ENCODE results near the gene PLEKHH1.
A peak's percentile ranks its signal among the peaks of the same experiment; 100 is the strongest.
"Not testable (repeated sequence)": the region's sequence is repeated elsewhere in the genome, so short reads cannot be mapped to it uniquely, and the experiment has no call there.

Gene PLEKHH1

DNA sequence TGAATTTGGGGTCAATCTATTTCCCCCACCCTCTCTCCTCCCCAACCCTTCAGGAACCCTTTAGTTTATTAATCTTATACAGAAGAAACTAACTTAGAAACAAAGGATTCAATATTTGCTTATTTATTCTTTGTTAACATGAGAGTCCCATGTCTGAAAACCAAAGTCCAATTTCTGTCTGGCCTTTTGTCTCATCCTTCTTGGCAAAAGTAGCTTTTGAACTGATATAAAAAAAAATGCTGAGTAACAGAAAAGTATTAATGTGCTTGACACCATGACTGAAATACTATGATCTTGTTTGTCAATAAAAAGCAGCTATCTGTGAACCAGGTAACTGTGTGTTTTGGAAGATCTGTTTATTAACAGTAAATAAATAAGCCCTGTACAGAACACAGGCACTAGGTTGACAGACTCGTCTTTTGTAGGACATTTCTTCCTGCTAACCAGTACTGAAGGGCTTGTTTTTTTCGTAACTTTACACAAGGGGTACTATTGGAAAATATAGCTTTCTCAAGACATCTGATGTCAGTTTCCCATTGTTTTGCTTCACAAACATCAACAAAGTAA is 56.2 kb downstream of the PLEKHH1 start:
- no peak for DNase-seq

DNA sequence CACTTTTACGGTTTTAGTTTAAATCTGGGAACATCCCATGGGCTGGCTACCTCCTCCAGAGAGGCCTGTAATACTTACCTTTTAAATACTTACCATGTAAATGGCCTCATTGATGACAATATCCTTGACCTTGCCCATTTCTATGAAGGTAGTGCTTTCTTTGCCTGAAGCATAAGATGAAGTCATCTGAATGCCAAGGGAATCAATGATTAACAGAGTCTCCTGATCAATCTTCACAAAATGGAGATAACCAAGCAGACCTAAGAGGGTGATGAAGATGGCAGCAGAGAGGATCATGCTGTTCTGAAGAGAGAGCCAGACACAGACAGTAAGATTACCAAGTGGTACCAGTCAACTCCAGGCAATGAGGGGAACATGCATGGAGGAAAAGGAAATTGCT is 60.6 kb downstream of the PLEKHH1 start:
- DNase-seq, result not testable (repeated sequence)

DNA sequence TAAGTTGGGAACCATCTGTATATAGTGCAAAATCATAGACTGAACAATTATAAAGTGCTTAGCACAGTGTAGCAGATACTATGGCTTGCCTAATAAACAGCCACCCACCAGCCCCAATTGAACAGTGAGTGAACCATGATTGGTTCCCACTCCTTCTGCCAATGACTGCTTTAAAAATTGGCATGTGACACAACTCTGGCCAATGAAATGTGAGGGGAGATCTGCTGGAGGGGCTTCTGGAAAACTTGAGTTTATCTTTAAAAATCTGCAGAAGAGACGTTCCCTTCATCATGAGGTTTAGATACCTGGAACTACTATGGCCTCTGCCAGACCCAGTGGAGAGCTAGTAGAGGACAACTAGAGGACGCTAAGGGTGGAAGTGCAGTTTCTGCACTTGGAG is 62.3 kb downstream of the PLEKHH1 start:
- no peak for DNase-seq

DNA sequence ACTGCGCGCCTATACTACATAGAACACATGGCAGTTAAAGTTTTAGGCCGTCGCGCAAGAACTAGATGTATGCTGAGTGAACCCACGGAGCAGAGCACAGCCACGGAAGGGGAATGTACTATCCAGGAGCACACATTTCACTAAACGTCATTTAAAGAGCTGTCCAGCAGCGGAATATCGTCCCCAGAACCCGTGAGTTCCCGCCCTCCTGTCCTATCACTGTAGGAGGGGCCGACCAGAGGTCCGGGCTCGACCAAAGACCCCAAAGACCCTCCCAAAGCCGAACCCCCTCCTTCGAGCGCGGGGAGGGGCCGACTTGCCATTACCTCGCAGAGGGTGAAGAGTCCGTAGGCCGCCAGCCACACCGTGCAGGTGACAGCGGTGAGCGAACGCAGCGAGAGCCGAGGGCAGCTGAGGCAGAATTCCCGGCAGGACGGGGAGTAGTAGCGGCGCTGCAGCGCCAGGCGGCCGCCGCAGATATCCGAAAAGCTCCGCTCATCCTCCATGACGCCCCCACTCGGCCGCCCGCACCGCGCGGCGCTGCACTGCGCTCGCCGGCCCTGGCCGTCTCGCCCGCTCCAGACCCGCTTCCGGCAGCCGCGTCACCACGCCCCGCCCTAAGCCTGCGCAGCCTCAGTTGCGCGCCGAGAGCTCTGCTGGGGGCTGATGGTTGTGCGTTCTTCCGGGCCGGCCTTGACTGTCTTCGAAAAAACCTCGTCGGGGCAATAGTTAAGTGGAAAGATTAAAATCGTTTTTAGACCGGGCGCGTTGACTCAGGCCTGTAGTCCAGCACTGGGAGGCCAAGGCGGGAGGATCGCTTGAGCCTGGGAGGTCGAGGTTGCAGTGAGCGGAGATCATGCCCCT is 66.8 kb downstream of the PLEKHH1 start, which contains the start of gene PIGH:
Gene PIGH (minus strand): TSS at position 571 of the 864 bp plus-strand sequence. CDS start 65 bp downstream, at position 506.
- DNase-seq, result peak; percentile 84

DNA sequence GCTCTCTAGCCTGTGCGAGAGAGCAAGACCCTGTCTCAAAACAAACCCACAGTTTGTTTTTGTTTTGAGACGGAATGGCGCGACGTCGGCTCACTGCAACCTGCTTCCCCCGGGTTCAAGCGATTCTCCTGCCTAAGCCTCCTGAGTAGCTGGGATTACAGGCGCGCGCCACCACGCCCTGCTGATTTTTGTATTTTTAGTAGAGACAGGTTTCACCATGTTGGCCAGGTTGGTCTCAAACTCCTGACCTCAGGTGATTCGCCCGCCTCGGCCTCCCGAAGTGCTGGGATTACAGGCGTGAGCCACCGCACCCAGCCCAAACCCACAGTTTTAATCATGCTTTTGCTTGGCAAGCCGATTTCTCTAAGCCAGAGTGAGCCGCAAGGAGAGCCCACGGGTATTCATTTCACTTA is 67.5 kb downstream of the PLEKHH1 start:
- DNase-seq, result not testable (repeated sequence)

DNA sequence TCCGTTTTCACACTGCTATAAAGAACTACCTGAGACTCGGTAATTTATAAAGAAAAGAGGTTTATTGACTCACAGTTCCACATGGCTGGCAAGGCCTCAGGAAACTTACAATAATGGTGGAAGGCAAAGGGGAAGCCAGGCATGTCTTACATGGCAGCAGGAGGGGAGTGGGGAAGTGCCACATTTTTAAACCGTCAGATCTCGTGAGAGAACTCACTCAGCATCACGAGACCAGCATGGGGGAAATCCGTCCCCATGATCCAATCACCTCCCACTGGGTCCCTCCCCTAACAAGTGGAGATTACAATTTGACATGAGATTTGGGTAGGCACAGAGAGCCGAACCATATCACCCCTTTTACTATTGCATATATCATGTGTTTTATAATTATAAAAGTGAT is 69.0 kb downstream of the PLEKHH1 start:
- no peak for DNase-seq

DNA sequence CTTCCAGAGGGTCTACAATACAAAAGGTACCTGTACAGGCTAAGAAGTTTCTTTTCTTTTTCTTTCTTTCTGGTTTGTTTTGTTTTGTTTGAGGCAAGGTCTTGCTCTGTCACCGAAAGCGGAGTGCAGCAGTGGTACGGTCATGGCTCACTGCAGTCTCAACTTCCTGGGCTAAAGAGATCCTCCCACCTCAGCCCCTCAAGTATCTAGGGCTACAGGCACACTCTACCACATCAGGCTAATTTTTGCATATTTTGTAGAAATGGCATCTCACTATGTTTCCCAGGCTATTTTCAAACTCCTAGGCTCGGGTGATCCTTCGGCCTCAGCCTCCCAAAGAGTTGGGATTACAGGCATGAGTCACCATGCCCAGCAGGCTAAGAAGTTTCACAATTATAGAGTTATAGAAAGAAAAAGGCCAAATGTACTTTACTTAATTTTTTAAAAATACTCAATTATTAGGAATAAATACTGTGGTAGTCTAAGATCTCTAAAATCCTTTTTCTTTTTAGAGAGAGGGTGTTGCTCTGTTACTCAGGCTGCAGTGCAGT is 70.0 kb downstream of the PLEKHH1 start:
- no peak for DNase-seq

DNA sequence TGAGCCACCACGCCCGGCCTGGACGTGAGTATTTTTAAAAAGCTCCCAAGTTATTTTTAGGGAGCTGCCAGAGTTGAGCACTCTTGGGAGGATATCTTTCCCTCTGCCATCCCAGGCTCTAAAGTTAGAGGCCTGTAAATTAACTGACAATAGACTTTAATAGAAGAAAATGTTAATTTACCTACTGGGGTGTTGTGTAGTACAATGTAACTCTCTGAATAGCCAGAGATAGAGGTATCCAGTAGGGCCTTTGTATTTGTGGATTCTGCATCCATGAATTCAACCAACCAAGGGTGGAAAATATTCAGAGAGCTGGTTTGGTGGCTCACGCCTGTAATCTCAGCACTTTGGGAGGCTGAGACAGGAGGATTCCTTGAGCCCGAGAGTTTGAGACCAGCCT is 74.6 kb downstream of the PLEKHH1 start:
- DNase-seq, result no peak

DNA sequence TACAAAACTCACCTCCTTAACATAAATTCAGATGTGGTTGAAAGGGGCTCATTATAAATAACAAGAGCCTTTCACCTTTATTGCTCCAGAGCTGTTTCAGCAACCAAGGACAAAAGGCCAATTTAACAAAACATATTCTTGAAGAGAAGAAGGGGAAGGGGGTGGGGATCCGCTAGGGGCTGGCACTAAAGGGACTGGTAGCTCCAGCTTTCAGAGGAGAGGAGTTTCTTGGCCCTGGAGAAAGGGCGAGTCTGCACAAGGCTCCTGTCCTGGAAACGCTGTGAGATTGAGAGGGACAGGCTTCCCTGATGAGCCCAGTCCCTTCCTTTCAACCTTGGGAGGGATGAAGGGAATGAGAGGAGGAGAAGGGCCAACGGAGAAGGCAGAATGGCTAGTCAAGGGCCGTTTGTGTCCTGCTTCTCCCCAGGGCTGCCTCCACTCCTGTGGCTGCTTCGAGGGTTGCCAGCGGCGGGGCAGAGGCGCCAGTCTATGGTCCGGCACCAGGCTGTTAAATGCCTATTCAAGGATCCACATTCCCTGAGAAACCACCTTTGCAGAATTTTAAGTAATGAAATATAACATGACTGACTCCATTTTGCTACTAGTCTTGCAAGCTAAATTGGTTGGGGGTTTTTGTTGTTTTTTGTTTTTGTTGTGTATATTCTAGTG is 76.7 kb downstream of the PLEKHH1 start:
- no peak for DNase-seq

DNA sequence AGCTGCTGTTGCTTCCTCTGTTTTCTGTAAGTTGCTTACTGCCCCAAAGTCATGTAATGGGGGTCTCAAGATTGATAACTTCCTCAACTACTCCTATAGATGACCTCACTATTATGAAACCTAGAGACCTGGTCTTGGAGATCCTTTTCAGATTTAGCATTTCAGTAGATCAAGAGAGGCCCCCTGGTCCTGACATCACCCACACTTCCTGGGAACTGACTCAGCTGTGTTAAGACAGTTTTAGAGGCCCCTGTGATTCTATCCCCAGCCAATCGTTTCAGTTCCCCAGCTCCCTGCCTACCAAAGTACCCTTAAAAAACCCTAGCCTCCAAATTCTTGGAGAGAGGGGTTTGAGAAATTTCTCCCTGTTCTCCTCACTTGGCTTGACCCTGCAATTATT is 77.4 kb downstream of the PLEKHH1 start:
- DNase-seq, result no peak

DNA sequence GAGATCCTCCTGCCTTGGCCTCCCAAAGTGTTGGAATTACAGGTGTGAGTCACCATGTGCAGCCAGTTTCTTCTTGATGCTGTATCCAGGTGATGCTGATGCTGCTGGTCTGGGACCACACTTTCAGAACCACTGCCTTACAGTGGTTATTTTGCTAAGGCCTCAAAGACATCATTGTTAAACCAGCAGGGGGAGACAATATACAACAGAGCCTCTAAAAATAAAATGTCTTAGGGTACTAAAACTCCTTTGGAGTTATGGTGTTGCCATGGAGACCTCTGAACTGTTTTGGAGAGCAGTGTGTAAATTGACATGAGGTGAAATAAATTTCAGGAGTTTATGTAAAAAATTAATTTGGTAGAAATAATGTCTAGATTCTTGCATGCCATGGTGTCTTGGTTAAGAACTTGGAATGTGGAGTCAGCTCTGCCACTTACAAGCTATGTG is 85.5 kb downstream of the PLEKHH1 start:
- peak; percentile 57 for DNase-seq

DNA sequence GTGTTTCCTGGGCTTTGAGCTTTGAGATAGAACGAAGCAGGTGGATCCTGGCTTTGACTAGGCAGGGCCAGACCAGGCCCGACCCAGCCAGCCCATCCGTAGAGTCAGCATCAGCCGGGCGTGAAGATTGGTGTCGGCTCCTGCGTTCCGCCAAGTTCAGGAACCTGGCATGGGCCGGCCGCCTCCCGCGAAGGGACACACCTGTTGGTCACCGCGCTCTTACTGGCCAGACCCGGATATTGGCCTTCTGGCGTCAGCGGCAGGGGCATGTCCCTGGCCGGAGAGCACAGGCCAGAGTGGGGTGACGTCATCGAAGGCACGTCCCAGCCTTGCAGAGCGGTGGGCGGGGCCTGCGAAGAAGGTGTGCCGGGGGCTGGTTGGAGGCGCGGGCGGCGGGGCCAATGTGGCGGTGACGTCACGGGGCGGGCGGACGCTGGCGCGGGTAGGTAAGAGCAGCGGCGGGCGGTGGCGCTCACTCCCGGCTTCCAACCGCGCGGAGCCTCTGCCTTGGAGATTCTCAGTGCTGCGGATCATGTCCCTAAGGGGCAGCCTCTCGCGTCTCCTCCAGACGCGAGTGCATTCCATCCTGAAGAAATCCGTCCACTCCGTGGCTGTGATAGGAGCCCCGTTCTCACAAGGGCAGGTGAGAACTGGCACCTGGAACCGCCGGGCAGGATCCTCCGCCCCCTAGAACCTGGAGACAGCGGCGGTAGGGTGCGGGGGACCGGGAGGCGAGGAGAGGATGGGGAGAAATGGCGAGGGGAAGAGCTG is 86.5 kb downstream of the PLEKHH1 start, which contains the start of gene ARG2:
Gene ARG2 (plus strand): TSS at position 475 of the 771 bp plus-strand sequence. CDS start 58 bp downstream, at position 533.
- DNase-seq, result peak; percentile 98

DNA sequence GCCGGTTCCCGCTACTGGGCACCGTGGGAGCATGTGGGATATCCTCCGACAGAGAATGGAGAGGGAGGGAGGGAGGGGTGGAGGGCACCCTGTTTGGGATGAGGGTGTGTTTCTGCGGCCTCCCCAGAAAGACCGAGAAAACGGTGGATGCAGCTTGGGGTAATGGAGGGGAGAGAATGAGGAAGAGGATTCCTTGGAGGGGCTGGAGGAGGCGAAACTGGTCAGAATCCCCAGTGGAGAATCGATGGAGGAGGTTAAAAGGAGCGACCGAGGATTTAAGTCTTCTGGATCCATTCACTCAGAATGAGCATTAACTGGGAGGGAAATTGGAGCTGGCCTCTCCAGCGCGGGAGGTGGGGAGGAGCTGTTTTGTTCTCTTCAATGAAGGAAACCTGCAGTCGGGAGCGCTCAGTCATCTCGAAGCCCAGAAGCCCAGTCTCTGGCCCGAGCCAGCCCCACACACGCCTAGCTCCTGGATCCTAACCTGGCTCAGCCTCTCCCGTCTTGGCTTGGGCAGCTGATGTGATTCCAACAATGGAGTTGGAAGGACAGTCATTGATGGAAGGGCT is 87.2 kb downstream of the PLEKHH1 start:
- peak; percentile 46 for DNase-seq

DNA sequence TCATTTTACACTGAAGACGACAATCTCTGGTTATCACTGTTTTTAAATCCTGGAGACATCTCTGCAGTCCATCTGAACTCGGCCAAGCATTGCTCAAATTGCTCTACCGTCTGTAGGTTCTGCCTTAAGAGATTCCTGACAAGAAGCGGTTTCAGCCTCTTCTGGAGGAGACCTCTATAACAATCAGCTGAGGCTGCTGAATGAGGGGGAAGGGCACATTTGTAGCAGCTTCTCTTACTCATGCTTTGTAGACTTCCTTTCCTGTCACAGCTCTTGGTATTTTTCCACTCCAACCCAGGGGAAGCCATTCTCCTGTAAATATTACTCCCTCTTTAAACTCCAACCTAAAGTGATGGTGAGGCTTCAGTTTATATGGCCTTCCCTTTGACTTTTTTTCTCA is 89.6 kb downstream of the PLEKHH1 start:
- DNase-seq, result no peak

DNA sequence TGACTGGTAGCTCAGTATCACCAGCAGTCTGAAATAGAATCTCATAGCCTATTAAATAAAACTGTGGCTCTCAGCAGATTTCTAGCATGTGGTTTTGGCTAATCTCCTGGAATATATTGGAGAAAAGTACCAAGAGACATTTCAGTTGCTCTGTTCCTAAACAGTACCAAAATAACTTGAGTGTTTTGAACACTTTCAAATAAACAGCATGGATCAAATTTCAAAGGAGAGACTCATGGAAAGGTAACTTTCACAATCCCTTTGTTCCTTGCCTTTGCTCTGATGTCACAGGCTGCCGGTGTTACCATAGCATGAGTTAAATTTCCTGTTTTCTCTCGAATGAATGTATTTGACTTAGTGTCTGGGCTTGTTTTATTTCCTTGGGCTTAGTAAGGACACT is 90.0 kb downstream of the PLEKHH1 start:
- no peak for DNase-seq

DNA sequence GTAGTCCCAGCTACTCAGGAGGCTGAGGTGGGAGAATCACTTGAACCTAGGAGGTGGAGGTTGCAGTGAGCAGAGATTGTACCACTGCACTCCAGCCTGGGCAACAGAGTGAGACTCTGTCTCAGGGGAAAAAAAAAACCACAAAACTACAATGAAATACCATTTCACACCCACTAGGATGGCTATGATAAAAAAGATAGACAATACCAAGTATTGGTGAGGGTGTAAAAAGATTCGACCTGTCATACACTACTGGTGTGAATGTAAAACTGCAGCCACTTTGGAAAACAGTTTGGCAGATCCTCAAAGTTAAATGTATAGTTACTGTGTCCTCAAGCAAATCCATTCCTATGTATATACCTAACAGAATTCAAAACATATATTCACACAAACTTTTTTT is 93.0 kb downstream of the PLEKHH1 start:
- not testable (repeated sequence) for DNase-seq

DNA sequence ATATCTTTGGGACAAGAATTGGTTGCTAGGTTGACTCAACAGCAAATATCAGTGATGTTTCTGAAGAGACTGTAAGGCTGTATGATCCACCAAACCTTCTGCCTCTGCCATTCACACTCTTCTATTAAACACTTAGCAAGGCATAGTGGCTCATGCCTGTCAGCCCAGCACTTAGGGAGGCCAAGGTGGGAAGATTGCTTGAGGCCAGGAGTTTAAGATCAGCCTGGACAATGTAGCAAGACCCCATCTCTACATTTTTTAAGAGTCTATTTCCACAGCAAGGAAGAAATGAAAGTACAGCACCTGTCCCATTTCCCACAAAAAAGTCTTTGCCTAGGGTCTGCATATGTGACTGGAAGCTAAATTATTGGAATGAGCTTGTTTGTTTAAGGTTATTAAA is 94.4 kb downstream of the PLEKHH1 start:
- no peak for DNase-seq

DNA sequence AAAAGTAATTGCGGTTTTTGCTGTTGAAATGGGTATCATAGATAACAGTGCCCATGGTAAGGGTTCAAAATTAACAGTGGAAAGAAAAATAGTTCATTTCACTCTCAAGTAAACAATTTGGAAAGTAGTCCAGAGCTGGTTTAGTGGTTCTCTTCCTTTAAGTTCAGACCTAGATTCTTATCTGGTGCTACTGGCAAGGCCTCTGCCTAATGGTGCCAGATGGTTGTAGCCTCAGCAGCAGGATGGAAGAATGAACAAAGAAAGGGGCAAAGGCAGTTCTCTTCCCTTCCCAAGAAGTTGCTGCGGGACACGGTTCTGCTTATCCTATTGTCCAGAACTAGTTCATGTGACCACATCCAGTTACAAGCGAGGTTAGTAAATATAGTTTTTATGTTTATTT is 97.1 kb downstream of the PLEKHH1 start:
- DNase-seq, result no peak

DNA sequence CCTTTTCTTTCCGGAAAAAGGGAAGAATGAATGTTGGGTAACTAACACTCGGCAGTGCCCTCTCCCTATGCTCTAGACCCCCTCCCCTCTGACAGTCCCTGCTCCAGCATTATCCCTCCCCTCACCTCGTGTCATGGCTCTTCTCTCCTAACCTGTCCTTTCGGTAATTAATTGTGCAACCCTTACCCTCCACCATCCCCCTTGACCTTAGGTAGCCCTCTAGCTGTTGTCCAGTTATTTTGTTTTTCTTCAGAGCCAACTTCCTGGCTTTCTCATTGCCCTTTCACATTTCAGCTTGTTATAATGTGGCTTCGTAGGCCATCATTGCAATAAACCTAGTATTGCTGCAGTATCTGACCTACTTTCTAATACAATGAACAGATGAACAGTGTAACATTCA is 97.8 kb downstream of the PLEKHH1 start:
- DNase-seq, result no peak

DNA sequence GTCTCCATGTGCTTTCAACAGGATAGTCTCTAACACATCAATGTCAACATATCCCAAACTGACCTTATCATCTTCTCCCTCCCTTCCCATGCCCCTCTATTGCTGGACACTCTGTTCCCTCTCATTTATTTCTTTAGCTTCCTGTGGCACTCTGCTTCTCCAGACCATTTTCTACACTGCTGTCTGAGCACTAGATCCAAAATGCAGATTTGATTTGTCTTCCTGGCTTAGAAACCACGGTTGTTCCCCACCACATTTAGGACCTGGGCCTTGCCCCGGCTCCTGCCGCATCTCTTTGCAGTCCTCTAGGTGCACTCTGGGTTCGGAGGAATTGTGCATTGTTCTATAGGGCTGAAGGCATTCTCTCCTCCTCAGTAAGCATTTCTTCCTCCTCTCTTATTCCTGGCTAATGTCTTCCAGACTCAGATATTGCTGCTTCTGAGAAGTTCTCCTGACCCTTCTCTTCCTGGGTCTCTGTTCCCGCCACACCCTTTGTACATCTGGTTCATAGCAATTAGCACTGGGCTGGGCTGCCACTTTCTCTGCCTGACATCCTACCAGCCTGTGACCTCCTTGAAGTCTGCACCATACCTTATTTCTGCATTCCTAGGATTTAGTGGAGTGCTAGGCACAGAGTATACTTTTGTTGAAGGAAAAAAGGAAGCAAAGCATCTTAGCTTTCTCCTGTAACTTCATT is 100.5 kb downstream of the PLEKHH1 start:
- no peak for DNase-seq

DNA sequence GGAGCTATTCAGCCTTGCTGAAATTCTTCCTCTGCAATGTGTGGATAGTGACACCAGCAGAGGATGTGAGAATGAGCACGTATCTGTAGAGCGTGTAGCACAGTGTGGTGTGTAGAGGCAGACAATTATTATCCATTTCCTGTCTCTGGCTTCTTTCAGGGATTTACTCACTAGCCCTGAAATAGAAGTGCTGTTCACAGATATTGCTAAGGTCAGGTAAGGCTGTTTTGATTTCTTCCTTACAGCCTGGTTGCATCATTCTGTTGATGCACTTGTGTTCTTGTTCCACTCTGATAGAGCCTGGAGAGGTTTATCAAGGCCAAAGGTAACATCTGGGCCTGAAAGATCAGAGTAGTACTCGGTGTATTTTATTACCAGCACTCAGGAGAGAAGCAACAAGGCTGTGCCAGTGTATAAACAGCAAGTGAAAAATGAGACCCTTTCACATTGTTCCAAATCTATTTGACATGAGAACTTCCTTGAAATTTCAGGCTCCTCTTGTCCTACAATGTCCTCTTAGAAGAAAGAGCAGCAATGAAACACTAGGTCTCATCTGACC is 103.3 kb downstream of the PLEKHH1 start:
- DNase-seq, result no peak

Data from NCI-H1105 (cell line).